Gastrocnemius medialis (tissue), 4 donors: ENCODE results near the gene SLC48A1. TPM values are rescaled to one million over a fixed set of nuclear protein-coding genes. Genes with fewer than 3 reads are reported as not detected.

Source experiments
- ATAC-seq, 2 donors: fragments of 150-250 bp; one replicate each; pipeline ENCODE4 v1.9.1; 2016
- DNase-seq, 2 donors: peaks; one replicate each; pipeline ENCODE4 v3.0.0-alpha.2; 2019
- H3K27ac ChIP-seq, 4 donors: fragments of 200-600 bp; sonication (generic); 1 replicate in 1 of 4; 2 replicates in 3 of 4; pipeline ENCODE4 v1.5.1; 2016 to 2018; ENCODE audit warnings: mild to moderate bottlenecking in 2 of 4, moderate library complexity in 1 of 4
- H3K27me3 ChIP-seq, 3 donors: fragments of 200-600 bp; sonication (generic) in 2 of 3; 1 replicate in 1 of 3; 2 replicates in 2 of 3; pipeline versions ENCODE4 v1.5.1 to v1.6.0; 2016 to 2019; ENCODE audit warnings: mild to moderate bottlenecking in 1 of 3, moderate library complexity in 1 of 3
- H3K36me3 ChIP-seq, 2 donors: fragments of 200-600 bp; sonication (generic) in 1 of 2; one replicate each; pipeline ENCODE4 v1.5.1; 2017 to 2018
- H3K4me1 ChIP-seq, 2 donors: fragments of 200-600 bp; sonication (generic) in 1 of 2; one replicate each; pipeline ENCODE4 v1.5.1; 2016 to 2017; ENCODE audit warnings: mild to moderate bottlenecking in 2 of 2
- H3K4me3 ChIP-seq, 4 donors: fragments of 200-600 bp; sonication (generic) in 3 of 4; 1 replicate in 1 of 4; 2 replicates in 3 of 4; pipeline ENCODE4 v1.5.1; 2016 to 2019; ENCODE audit warnings: mild to moderate bottlenecking in 2 of 4
- H3K9me3 ChIP-seq, 3 donors: fragments of 200-600 bp; sonication (generic) in 2 of 3; 1 replicate in 1 of 3; 2 replicates in 2 of 3; pipeline ENCODE4 v1.5.1; 2016 to 2019
- CTCF ChIP-seq, 5 experiments: fragments of 450-650 bp in 3 of 5; fragments of 200-600 bp in 2 of 5; sonication (generic) in 2 of 5; IDR thresholded peaks in 4 of 5; conservative IDR thresholded peaks in 1 of 5; 1 replicate in 4 of 5; 2 replicates in 1 of 5; pipeline ENCODE4 v1.5.1; 2016 to 2019; ENCODE audit warnings: antibody characterized with exemption in 5 of 5, mild to moderate bottlenecking in 3 of 5, moderate library complexity in 3 of 5
- POLR2A ChIP-seq, 2 donors: fragments of 450-650 bp; IDR thresholded peaks; one replicate each; pipeline ENCODE4 v1.6.1; 2017; ENCODE audit warnings: antibody characterized with exemption in 2 of 2, mild to moderate bottlenecking in 2 of 2, moderate library complexity in 2 of 2
- in situ Hi-C, 4 donors: fragments of 200-750 bp; cut with MboI; loops; one replicate each; pipeline versions ENCODE4 v1.15.0 to v1.8.0; 2017; ENCODE audit warnings: low sequenced_read_pairs in 4 of 4
- intact Hi-C: fragments of 100-400 bp; cut with DNase I; formaldehyde crosslinking; loops from one replicate; pipeline ENCODE4 v1.15.1; 2023; ENCODE audit warnings: low total_unique reads
- total RNA-seq, 4 donors: library from RNA; depleted of rRNA; stranded (reverse); fragments of >200 nt; gene quantifications; one replicate each; pipeline versions ENCODE4 v1.1.0 to v1.2.3, GENCODE V29; 2016

Gene SLC48A1
- total RNA-seq, 4 donors from 2014 or later: 28.3 to 62.6 (median 45.6) TPM

- ATAC-seq: no peak
- TF ChIP-seq CTCF (IDR thresholded peaks at IDR 0.05 in 4 of 5, conservative IDR thresholded peaks at IDR 0.05 in 1 of 5): no peak
- TF ChIP-seq POLR2A (IDR thresholded peaks at IDR 0.05): no peak
- intact Hi-C loops: loop anchor here (5.0 kb wide), 1 partner anchor 126 kb away; no protein-coding TSS in a partner anchor
- Histone ChIP-seq H3K4me1 (peaks cover 55 to 62% of the 10 kb centered on the region in 2 donors), H3K27ac (peak overlapping the region; percentile 63 to 78 (median 74)), H3K9me3 (no peaks in the 10 kb centered on the region), H3K27me3 (no peaks in the 10 kb centered on the region), H3K36me3 (peaks cover 0 to 12% of the 10 kb centered on the region in 2 donors), H3K4me3 (no peak overlapping the region)
- peak in 1 of 2 donors; percentile 53 for DNase-seq
- in situ Hi-C loops: loop anchor here (5.0 to 10.0 kb wide), 4 partner anchors 36 to 66 kb away; no protein-coding TSS in a partner anchor
Measured at GRCh38 chr12:47777741-47778558, 4.9 kb downstream of the SLC48A1 start.

- in situ Hi-C loops: loop anchor here (5.0 to 10.0 kb wide), 4 partner anchors 37 to 67 kb away; no protein-coding TSS in a partner anchor
- no peaks in the 10 kb centered on the region for H3K27me3 ChIP-seq
Measured at GRCh38 chr12:47778881-47779280, 5.8 kb downstream of the SLC48A1 start.

GRCh38 chr12:47779301-47779942, 6.4 kb downstream of the SLC48A1 start:
- intact Hi-C loops: loop anchor here (1.0 to 5.0 kb wide), 3 partner anchors 37 to 127 kb away; no protein-coding TSS in a partner anchor
- DNase-seq (peak; percentile 69 to 81), ATAC-seq (peak; percentile 74 to 83)
- TF ChIP-seq CTCF (IDR thresholded peaks at IDR 0.05 in 4 of 5, conservative IDR thresholded peaks at IDR 0.05 in 1 of 5): peak; percentile 89 to 95 (median 93)
- no peak for TF ChIP-seq POLR2A (IDR thresholded peaks at IDR 0.05)
- Histone ChIP-seq H3K27ac (no peak overlapping the region), H3K9me3 (no peaks in the 10 kb centered on the region), H3K36me3 (peaks cover 0 to 27% of the 10 kb centered on the region in 2 donors), H3K27me3 (no peaks in the 10 kb centered on the region), H3K4me3 (no peak overlapping the region), H3K4me1 (peaks cover 47 to 55% of the 10 kb centered on the region in 2 donors)
- in situ Hi-C loops: loop anchor here (5.0 to 10.0 kb wide), 4 partner anchors 37 to 67 kb away; no protein-coding TSS in a partner anchor

More at GRCh38 chr12:47778881-47779280, 5.8 kb downstream of the SLC48A1 start:
- DNase-seq: no peak
- TF ChIP-seq CTCF (IDR thresholded peaks at IDR 0.05 in 4 of 5, conservative IDR thresholded peaks at IDR 0.05 in 1 of 5) (no peak), POLR2A (IDR thresholded peaks at IDR 0.05) (no peak)
- H3K36me3 ChIP-seq: peaks cover 0 to 22% of the 10 kb centered on the region in 2 donors
- intact Hi-C loops: loop anchor here (1.0 to 5.0 kb wide), 3 partner anchors 37 to 127 kb away; no protein-coding TSS in a partner anchor
- H3K4me3 ChIP-seq: no peak overlapping the region
- H3K9me3 ChIP-seq: no peaks in the 10 kb centered on the region
- no peak for ATAC-seq
- no peak overlapping the region for H3K27ac ChIP-seq
- peaks cover 52 to 61% of the 10 kb centered on the region in 2 donors for H3K4me1 ChIP-seq

DNA sequence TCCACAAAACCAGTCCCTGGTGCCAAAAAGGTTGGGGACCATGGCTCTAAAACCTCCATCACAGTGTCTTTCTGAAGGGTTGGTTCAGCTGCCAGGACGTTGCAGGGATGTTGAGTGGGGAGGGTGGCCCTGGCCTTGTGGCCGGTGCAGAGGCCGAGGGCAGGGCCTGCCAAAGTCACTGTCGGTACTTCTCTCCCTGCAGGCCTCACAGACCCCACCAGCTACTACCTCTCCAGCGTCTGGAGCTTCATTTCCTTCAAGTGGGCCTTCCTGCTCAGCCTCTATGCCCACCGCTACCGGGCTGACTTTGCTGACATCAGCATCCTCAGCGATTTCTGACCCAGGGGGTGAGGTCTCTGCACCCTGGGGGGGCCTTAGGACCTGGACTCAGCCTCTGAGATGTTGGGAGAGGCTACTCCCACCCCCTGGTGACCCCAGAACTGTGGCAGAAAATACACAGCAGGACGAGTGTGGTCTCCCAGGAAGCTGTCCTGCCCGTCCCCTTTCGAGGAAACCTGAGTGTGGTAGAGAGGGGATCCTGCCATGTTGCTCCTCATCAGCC, 7.0 kb downstream of the SLC48A1 start:
- ATAC-seq (no peak), DNase-seq (no peak)
- H3K36me3 ChIP-seq: peaks cover 0 to 33% of the 10 kb centered on the region in 2 donors
- H3K4me3 ChIP-seq: no peak overlapping the region
- H3K27me3 ChIP-seq: no peaks in the 10 kb centered on the region
- intact Hi-C loops: loop anchor here (1.0 to 5.0 kb wide), 3 partner anchors 38 to 128 kb away; no protein-coding TSS in a partner anchor
- no peaks in the 10 kb centered on the region for H3K9me3 ChIP-seq
- TF ChIP-seq POLR2A (IDR thresholded peaks at IDR 0.05) (no peak), CTCF (IDR thresholded peaks at IDR 0.05 in 4 of 5, conservative IDR thresholded peaks at IDR 0.05 in 1 of 5) (no peak)
- H3K27ac ChIP-seq: no peak overlapping the region
- in situ Hi-C loops: loop anchor here (5.0 to 10.0 kb wide), 5 partner anchors 38 to 68 kb away; no protein-coding TSS in a partner anchor
- peaks cover 41 to 49% of the 10 kb centered on the region in 2 donors for H3K4me1 ChIP-seq
